ENCODE data around the gene ZBTB40. TPM values are rescaled to one million over a fixed set of nuclear protein-coding genes. Genes with fewer than 3 reads are reported as not detected.

The ZBTB40 gene
- total RNA-seq, 1 experiment from 2014 or later: 19.5 TPM

GRCh38 chr1:22556391-22557104, 104.9 kb downstream of the ZBTB40 start:
- Histone ChIP-seq H3K27ac (ENCODE audit: low read depth, low read length) (no peak overlapping the region), H3K79me2 (ENCODE audit: insufficient read depth, low read length) (no peaks in the 10 kb centered on the region), H3K9ac (ENCODE audit: low read length) (no peak overlapping the region), H3K4me3 (replicated peaks in 1 of 2; ENCODE audit: low read depth in 1 of 2, low read length in 2 of 2) (no peak overlapping the region), H4K20me1 (ENCODE audit: insufficient read depth) (no peaks in the 10 kb centered on the region), H3K36me3 (ENCODE audit: control insufficient read depth in 1 of 2, insufficient read depth in 2 of 2, low read length in 2 of 2) (no peaks in the 10 kb centered on the region), H3K9me2 (ENCODE audit: insufficient read depth) (no peaks in the 10 kb centered on the region), H3K4me2 (ENCODE audit: low read length) (no peak overlapping the region), H3K27me3 (ENCODE audit: insufficient read depth, low read length) (peaks cover 3% of the 10 kb centered on the region; the same call in 1 of the 2 replicates), H3K9me3 (ENCODE audit: control insufficient read depth in 1 of 2, insufficient read depth in 1 of 2, low read depth in 1 of 2, low read length in 2 of 2) (no peaks in the 10 kb centered on the region), H3K4me1 (ENCODE audit: control insufficient read depth in 1 of 2, insufficient read depth in 2 of 2, low read length in 2 of 2) (no peaks in the 10 kb centered on the region), H2AFZ (ENCODE audit: low read depth, low read length, poor library complexity, severe bottlenecking) (no peak overlapping the region)
- ATAC-seq (no peak), DNase-seq (ENCODE audit: low read depth, low spot score) (no peak)
- BruUV-seq (replicated peaks): no TSS peak
- intact Hi-C loops (cut with micrococcal nuclease): no loop called here
- no peak for TF ChIP-seq ELF1 (IDR thresholded peaks at IDR 0.05; ENCODE audit: borderline replicate concordance, low read depth)
- TF ChIP-seq JUND (IDR thresholded peaks at IDR 0.05): no peak
- no peak for TF ChIP-seq REST (IDR thresholded peaks at IDR 0.05; ENCODE audit: low read depth)
- TF ChIP-seq ATF3 (IDR thresholded peaks at IDR 0.05): no peak
- TF ChIP-seq POLR2A (IDR thresholded peaks at IDR 0.05; ENCODE audit: borderline replicate concordance, extremely low read depth, insufficient read depth, insufficient read length): no peak
- TF ChIP-seq EGR1 (IDR thresholded peaks at IDR 0.05; ENCODE audit: low read depth): no peak
- no peak for TF ChIP-seq SIN3A (IDR thresholded peaks at IDR 0.05; ENCODE audit: low read depth)
- TF ChIP-seq MAX (IDR thresholded peaks at IDR 0.05): no peak
- no peak for TF ChIP-seq TCF7L2 (IDR thresholded peaks at IDR 0.05; ENCODE audit: borderline replicate concordance, extremely low read depth, insufficient read depth, insufficient read length)
- TF ChIP-seq ZBTB33 (IDR thresholded peaks at IDR 0.05; ENCODE audit: extremely low read depth, insufficient replicate concordance, low read length): no peak
- RAD21 ChIA-PET (ENCODE audit: low non-redundant PET in 1 of 2, low total read pairs in 2 of 2, uncharacterized antibody in 2 of 2, unreplicated experiment in 2 of 2): no interaction called here
- POLR2A ChIA-PET: no interaction called here
- CTCF ChIA-PET: no interaction called here

Measured in HCT116 (cell line).